GM21367 (cell line): Measurements from ENCODE around the gene RNF145.
"Not testable (repeated sequence)": the region's sequence is repeated elsewhere in the genome, so short reads cannot be mapped to it uniquely, and the experiment has no call there.

Experiments used
- ATAC-seq: cut with Tn5 transposase; IDR thresholded peaks from one replicate; pipeline ENCODE4 v1.9.1; 2021; ENCODE audit not compliant: unreplicated experiment

The RNF145 gene

GRCh38 chr5:159161361-159162214 lies 47.8 kb downstream of the RNF145 start:
- ATAC-seq = no peak

GRCh38 chr5:159158553-159159091 lies 50.7 kb downstream of the RNF145 start:
- ATAC-seq = not testable (repeated sequence)

GRCh38 chr5:159157552-159157951 lies 51.8 kb downstream of the RNF145 start:
- ATAC-seq = no peak

- ATAC-seq = peak; percentile 52
These were observed 52.7 kb downstream of the RNF145 start for GRCh38 chr5:159156426-159157238.

- no peak for ATAC-seq
These were observed 53.4 kb downstream of the RNF145 start for GRCh38 chr5:159155960-159156359.

GRCh38 chr5:159152876-159153275 lies 56.5 kb downstream of the RNF145 start:
- no peak for ATAC-seq

- ATAC-seq = no peak
These were observed 60.3 kb downstream of the RNF145 start for GRCh38 chr5:159149085-159149484.

- ATAC-seq = no peak
These were observed 61.4 kb downstream of the RNF145 start for GRCh38 chr5:159147976-159148375.

- no peak for ATAC-seq
These were observed 62.5 kb downstream of the RNF145 start for GRCh38 chr5:159146839-159147238.

- not testable (repeated sequence) for ATAC-seq
These were observed 64.2 kb downstream of the RNF145 start for GRCh38 chr5:159145160-159145559.

GRCh38 chr5:159139802-159140201 lies 69.6 kb downstream of the RNF145 start:
- ATAC-seq = no peak

GRCh38 chr5:159135896-159136531 lies 73.3 kb downstream of the RNF145 start:
- no peak for ATAC-seq

GRCh38 chr5:159133041-159133741 lies 76.2 kb downstream of the RNF145 start:
- no peak for ATAC-seq

GRCh38 chr5:159132429-159133040 lies 76.8 kb downstream of the RNF145 start:
- no peak for ATAC-seq

GRCh38 chr5:159131951-159132350 lies 77.4 kb downstream of the RNF145 start:
- ATAC-seq = no peak

GRCh38 chr5:159130871-159131270 lies 78.5 kb downstream of the RNF145 start:
- ATAC-seq = no peak

GRCh38 chr5:159128070-159128541 lies 81.2 kb downstream of the RNF145 start:
- no peak for ATAC-seq

- no peak for ATAC-seq
These were observed 85.7 kb downstream of the RNF145 start for GRCh38 chr5:159123700-159124099.

- ATAC-seq = no peak
These were observed 86.2 kb downstream of the RNF145 start for GRCh38 chr5:159123189-159123588.

GRCh38 chr5:159121061-159121460 lies 88.3 kb downstream of the RNF145 start:
- no peak for ATAC-seq
